PC-9 (cell line): Measurements from ENCODE around the gene C2orf68. TPM values are rescaled to one million over a fixed set of nuclear protein-coding genes. Genes with fewer than 3 reads are reported as not detected.

Source experiments
- BruUV-seq: library from RNA; stranded (reverse); fragments of 400-500 nt; replicated peaks from 2 replicates; lab custom pipeline; 2021; lab: Mats Ljungman, UMichigan
- CTCF ChIA-PET: fragments of 300-600 bp; sonication (Branson Sonifier 250); formaldehyde crosslinking; loops from one replicate; lab custom pipeline; 2022; ENCODE audit warnings: antibody characterized with exemption; lab: Charles Lee
- POLR2A ChIA-PET: fragments of 300-600 bp; sonication (Branson Sonifier 250); formaldehyde crosslinking; loops from one replicate; lab custom pipeline; 2022; ENCODE audit warnings: antibody characterized with exemption; ENCODE audit not compliant: unreplicated experiment; lab: Charles Lee
- DNase-seq, 2 experiments: peaks; one replicate each; pipeline versions ENCODE4 v3.0.0 to v3.0.0-alpha.2; 2015 to 2022; ENCODE audit warnings: mixed read lengths in 1 of 2
- H2AFZ ChIP-seq: fragments of 200-600 bp; sonication (generic); 2 replicates; pipeline ENCODE4 v1.8.1; 2017; ENCODE audit warnings: antibody characterized with exemption
- H3F3A ChIP-seq: fragments of 200-600 bp; sonication (generic); 2 replicates; pipeline ENCODE4 v1.8.1; 2017; ENCODE audit warnings: antibody characterized with exemption, mild to moderate bottlenecking, low read depth; ENCODE audit not compliant: insufficient read depth
- H3K27ac ChIP-seq: fragments of 200-600 bp; sonication (generic); 2 replicates; pipeline ENCODE4 v1.6.1; 2016; ENCODE audit warnings: mixed run types
- H3K27me3 ChIP-seq: fragments of 200-600 bp; sonication (generic); 2 replicates; pipeline ENCODE4 v1.6.1; 2016; ENCODE audit warnings: low read depth, mixed run types; ENCODE audit not compliant: insufficient read depth
- H3K36me3 ChIP-seq: fragments of 200-600 bp; sonication (generic); 2 replicates; pipeline ENCODE4 v1.6.1; 2016; ENCODE audit warnings: low read depth, mixed run types
- H3K4me1 ChIP-seq: fragments of 200-600 bp; sonication (generic); replicated peaks from 2 replicates; pipeline ENCODE4 v1.6.1; 2016; ENCODE audit warnings: mixed run types; ENCODE audit not compliant: insufficient read depth
- H3K4me2 ChIP-seq: fragments of 200-600 bp; sonication (generic); 2 replicates; pipeline ENCODE4 v1.6.1; 2017; ENCODE audit warnings: mixed run types
- H3K4me3 ChIP-seq: fragments of 200-600 bp; sonication (generic); 2 replicates; pipeline ENCODE4 v1.6.1; 2016; ENCODE audit warnings: mixed run types
- H3K79me2 ChIP-seq: fragments of 200-600 bp; sonication (generic); 2 replicates; pipeline ENCODE4 v1.6.1; 2017; ENCODE audit warnings: low read depth, mixed run types
- H3K9me2 ChIP-seq: fragments of 200-600 bp; sonication (generic); 2 replicates; pipeline ENCODE4 v1.8.1; 2017; ENCODE audit warnings: mild to moderate bottlenecking; ENCODE audit not compliant: insufficient read depth
- H3K9me3 ChIP-seq: fragments of 200-600 bp; sonication (generic); 2 replicates; pipeline ENCODE4 v1.8.1; 2016; ENCODE audit warnings: low read depth; ENCODE audit not compliant: insufficient read depth
- H4K20me1 ChIP-seq: fragments of 200-600 bp; sonication (generic); 2 replicates; pipeline ENCODE4 v1.8.1; 2017; ENCODE audit not compliant: insufficient read depth
- CTCF ChIP-seq: fragments of 200-600 bp; sonication (generic); conservative IDR thresholded peaks from 2 replicates; pipeline ENCODE4 v1.6.1; 2017; ENCODE audit warnings: mixed run types, antibody characterized with exemption, mild to moderate bottlenecking, moderate library complexity
- EZH2 ChIP-seq: fragments of 200-600 bp; sonication (generic); IDR thresholded peaks from 2 replicates; pipeline ENCODE4 v1.8.0; 2017; ENCODE audit warnings: antibody characterized with exemption, low read depth
- intact Hi-C: fragments of 100-400 bp; cut with micrococcal nuclease; formaldehyde crosslinking; loops from one replicate; pipeline ENCODE4 v1.10.0; 2022; ENCODE audit not compliant: unreplicated experiment
- total RNA-seq: library from RNA; stranded (reverse); gene quantifications from 2 replicates; pipeline ENCODE4 v1.2.3, GENCODE V29; 2021

C2orf68 gene
- total RNA-seq, 1 experiment from 2014 or later = 48.6 TPM

GRCh38 chr2:85656468-85656867 lies 44.6 kb upstream of the C2orf68 start:
- H3K4me1 ChIP-seq = no peaks in the 10 kb centered on the region; the same call in 1 of the 2 replicates
- H3F3A ChIP-seq = peaks cover 18% of the 10 kb centered on the region; the same call in 1 of the 2 replicates
- H3K4me3 ChIP-seq = no peak overlapping the region
- H3K4me2 ChIP-seq = no peak overlapping the region
- H2AFZ ChIP-seq = no peak overlapping the region
- intact Hi-C loops = no loop called here
- H3K36me3 ChIP-seq = no peaks in the 10 kb centered on the region
- H3K9me2 ChIP-seq = no peaks in the 10 kb centered on the region
- TF ChIP-seq EZH2 (no peak), CTCF (no peak)
- H4K20me1 ChIP-seq = no peaks in the 10 kb centered on the region
- ChIA-PET CTCF (interaction anchor here (0.7 kb wide), 1 partner anchor 57 kb away, joined by 4 read pairs; no protein-coding TSS in a partner anchor), POLR2A (no interaction called here)
- H3K79me2 ChIP-seq = no peaks in the 10 kb centered on the region
- no TSS peak for BruUV-seq
- H3K27me3 ChIP-seq = no peaks in the 10 kb centered on the region
- no peaks in the 10 kb centered on the region for H3K9me3 ChIP-seq
- 0 out of 2 replicates have a peak overlapping the region, but pooled peaks have one; percentile 10 for H3K27ac ChIP-seq
- no peak for DNase-seq

DNA sequence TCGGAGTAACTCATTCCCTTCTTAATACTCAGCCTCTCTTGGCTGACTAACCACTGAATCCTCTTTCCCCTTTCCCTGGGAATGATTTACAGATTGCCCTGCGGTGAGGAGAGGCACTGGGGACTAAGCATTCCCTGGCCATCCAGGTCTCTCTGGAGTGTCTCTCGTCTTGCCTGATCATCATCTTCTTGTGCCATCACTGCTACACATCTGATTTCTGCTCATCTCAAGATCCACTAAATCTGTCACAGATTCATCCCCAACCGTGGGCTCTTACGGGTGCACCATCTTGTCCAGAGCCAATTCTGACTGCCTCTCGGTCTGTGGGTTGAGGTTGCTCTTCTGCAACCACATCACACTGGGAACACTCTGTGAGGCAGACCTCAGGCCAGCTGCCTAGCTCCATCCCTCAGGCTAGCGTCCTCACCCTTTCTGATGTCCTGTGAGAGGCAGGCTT lies 44.1 kb upstream of the C2orf68 start:
- 0 out of 2 replicates have a peak, but pooled peaks cover under 1% of the 10 kb centered on the region for H3K36me3 ChIP-seq
- H3K9me3 ChIP-seq = no peaks in the 10 kb centered on the region
- H4K20me1 ChIP-seq = no peaks in the 10 kb centered on the region
- CTCF ChIA-PET = interaction anchor here (0.7 kb wide), 1 partner anchor 58 kb away, joined by 4 read pairs; no protein-coding TSS in a partner anchor
- POLR2A ChIA-PET = interaction anchor here (0.8 kb wide), 1 partner anchor 85 kb away, joined by 19 read pairs; no protein-coding TSS in a partner anchor
- no peak overlapping the region for H3K4me3 ChIP-seq
- H3K27me3 ChIP-seq = no peaks in the 10 kb centered on the region
- H3F3A ChIP-seq = peaks cover 18% of the 10 kb centered on the region; the same call in 1 of the 2 replicates
- TF ChIP-seq CTCF (no peak), EZH2 (no peak)
- intact Hi-C loops = no loop called here
- no peak for DNase-seq
- H2AFZ ChIP-seq = no peak overlapping the region
- H3K27ac ChIP-seq = 0 out of 2 replicates have a peak overlapping the region, but pooled peaks have one; percentile 10
- no peaks in the 10 kb centered on the region; the same call in 1 of the 2 replicates for H3K4me1 ChIP-seq
- no TSS peak for BruUV-seq
- no peaks in the 10 kb centered on the region for H3K9me2 ChIP-seq
- no peak overlapping the region for H3K4me2 ChIP-seq
- no peaks in the 10 kb centered on the region for H3K79me2 ChIP-seq

DNA sequence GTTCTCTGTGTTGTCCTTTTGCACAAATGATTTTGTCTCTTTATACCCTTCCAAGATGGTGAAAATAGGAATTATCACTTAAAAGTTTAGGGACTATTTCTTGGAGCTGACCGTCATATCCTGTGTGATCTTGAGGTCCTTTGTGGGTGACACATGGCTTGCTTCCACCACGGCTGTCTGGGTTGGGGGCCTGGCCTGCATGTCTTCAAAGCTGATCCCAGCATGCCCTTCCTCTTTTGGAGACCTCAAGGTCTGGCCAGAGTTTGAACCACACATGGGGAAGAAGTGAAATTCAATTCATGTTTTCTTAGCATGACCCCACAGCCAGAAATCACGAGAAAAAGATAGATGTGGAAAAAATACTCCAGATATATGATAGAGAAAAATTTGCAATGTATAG lies 42.1 kb upstream of the C2orf68 start:
- no peak overlapping the region for H3K4me3 ChIP-seq
- H3K4me2 ChIP-seq = no peak overlapping the region
- CTCF ChIA-PET = no interaction called here
- no peak for DNase-seq
- peaks cover 11% of the 10 kb centered on the region; the same call in 1 of the 2 replicates for H3K36me3 ChIP-seq
- no peaks in the 10 kb centered on the region for H3K9me2 ChIP-seq
- H4K20me1 ChIP-seq = no peaks in the 10 kb centered on the region
- no peak overlapping the region for H2AFZ ChIP-seq
- no TSS peak for BruUV-seq
- H3F3A ChIP-seq = peaks cover 26% of the 10 kb centered on the region
- no peaks in the 10 kb centered on the region for H3K9me3 ChIP-seq
- peaks cover 17% of the 10 kb centered on the region for H3K4me1 ChIP-seq
- no peak overlapping the region for H3K27ac ChIP-seq
- no peak for TF ChIP-seq CTCF
- no peak for TF ChIP-seq EZH2
- POLR2A ChIA-PET = no interaction called here
- intact Hi-C loops = no loop called here
- no peaks in the 10 kb centered on the region for H3K27me3 ChIP-seq
- no peaks in the 10 kb centered on the region for H3K79me2 ChIP-seq
